WTC11 (cell line): ENCODE data around the gene RABGAP1. TPM values are rescaled to one million over a fixed set of nuclear protein-coding genes. Genes with fewer than 3 reads are reported as not detected.

ENCODE experiments used
- ATAC-seq: fragments of 200-7000 bp; cut with Tn5 transposase; 2 replicates; pipeline ENCODE4 v1.10.0; 2021; ENCODE audit warnings: mild to moderate bottlenecking, moderate library complexity
- CTCF ChIA-PET: fragments of 300-600 bp; sonication (Branson Sonifier 250); formaldehyde crosslinking; loops from one replicate; lab custom pipeline; 2021; ENCODE audit warnings: antibody characterized with exemption; lab: Charles Lee
- POLR2A ChIA-PET: fragments of 350-600 bp; sonication (Branson Sonifier 250); formaldehyde crosslinking; loops from one replicate; lab custom pipeline; 2021; ENCODE audit warnings: antibody characterized with exemption; lab: Charles Lee
- DNase-seq: peaks from one replicate; pipeline ENCODE4 v3.0.0; 2021; ENCODE audit warnings: low spot score
- H3K27ac Mint-ChIP-seq: 2 replicates; pipeline ENCODE4 v1.8.0; 2021; ENCODE audit warnings: mixed read lengths
- H3K27me3 Mint-ChIP-seq: 2 replicates; pipeline ENCODE4 v1.8.0; 2021; ENCODE audit warnings: low read depth, mild to moderate bottlenecking, moderate library complexity, mixed read lengths
- H3K36me3 Mint-ChIP-seq: 2 replicates; pipeline ENCODE4 v1.8.0; 2021; ENCODE audit warnings: mixed read lengths
- H3K4me1 Mint-ChIP-seq: 2 replicates; pipeline ENCODE4 v1.8.0; 2022; ENCODE audit warnings: mixed read lengths
- H3K4me3 Mint-ChIP-seq: 2 replicates; pipeline ENCODE4 v1.8.0; 2021; ENCODE audit warnings: mild to moderate bottlenecking, moderate library complexity, mixed read lengths
- H3K9me3 Mint-ChIP-seq: 2 replicates; pipeline ENCODE4 v1.8.0; 2021; ENCODE audit warnings: mixed read lengths
- AR ChIP-seq: fragments of 250-450 bp; sonication (Bioruptor Pico); IDR thresholded peaks from 2 replicates; pipeline ENCODE4 v1.9.0; 2021; ENCODE audit warnings: mild to moderate bottlenecking
- ATF6 ChIP-seq: sonication (generic); formaldehyde crosslinking; IDR thresholded peaks from 2 replicates; pipeline ENCODE4 v1.8.1; 2023; ENCODE audit warnings: mild to moderate bottlenecking, missing genetic modification reagents
- CREB1 ChIP-seq: sonication (generic); formaldehyde crosslinking; IDR thresholded peaks from 2 replicates; pipeline ENCODE4 v1.8.0; 2023; ENCODE audit warnings: mild to moderate bottlenecking, missing genetic modification reagents
- E2F4 ChIP-seq: sonication (generic); formaldehyde crosslinking; IDR thresholded peaks from 2 replicates; pipeline ENCODE4 v1.8.1; 2022; ENCODE audit warnings: low read depth, mild to moderate bottlenecking, moderate library complexity, missing genetic modification reagents, borderline replicate concordance
- ETV6 ChIP-seq: sonication (generic); formaldehyde crosslinking; IDR thresholded peaks from 2 replicates; pipeline ENCODE4 v1.8.1; 2022; ENCODE audit warnings: mild to moderate bottlenecking, missing genetic modification reagents
- GABPB1 ChIP-seq: sonication (generic); formaldehyde crosslinking; IDR thresholded peaks from 2 replicates; pipeline ENCODE4 v1.8.1; 2023; ENCODE audit warnings: mild to moderate bottlenecking, missing genetic modification reagents
- HMGA2 ChIP-seq: fragments of 250-450 bp; sonication (Bioruptor Pico); IDR thresholded peaks from 2 replicates; pipeline ENCODE4 v1.4.0; 2021; ENCODE audit warnings: mild to moderate bottlenecking, moderate library complexity
- JUN ChIP-seq: sonication (generic); formaldehyde crosslinking; IDR thresholded peaks from 2 replicates; pipeline ENCODE4 v1.8.0; 2023; ENCODE audit warnings: mild to moderate bottlenecking, missing genetic modification reagents
- NFE2L1 ChIP-seq: sonication (generic); formaldehyde crosslinking; IDR thresholded peaks from 2 replicates; pipeline ENCODE4 v1.8.1; 2023; ENCODE audit warnings: missing genetic modification reagents
- OVOL2 ChIP-seq: fragments of 250-450 bp; sonication (Bioruptor Pico); IDR thresholded peaks from 2 replicates; pipeline ENCODE4 v1.9.0; 2021; ENCODE audit warnings: mild to moderate bottlenecking, borderline replicate concordance
- RORB ChIP-seq: fragments of 250-450 bp; sonication (Bioruptor Pico); IDR thresholded peaks from 2 replicates; pipeline ENCODE4 v1.9.0; 2021; ENCODE audit warnings: mild to moderate bottlenecking
- TEAD1 ChIP-seq: sonication (generic); formaldehyde crosslinking; IDR thresholded peaks from 2 replicates; pipeline ENCODE4 v1.8.0; 2022; ENCODE audit warnings: mild to moderate bottlenecking, missing genetic modification reagents
- ZNF138 ChIP-seq: sonication (generic); formaldehyde crosslinking; conservative IDR thresholded peaks from 2 replicates; pipeline ENCODE4 v1.8.1; 2022; ENCODE audit warnings: mild to moderate bottlenecking, moderate library complexity, missing genetic modification reagents
- ZNF263 ChIP-seq: sonication (generic); formaldehyde crosslinking; IDR thresholded peaks from 2 replicates; pipeline ENCODE4 v1.8.1; 2022; ENCODE audit warnings: low read depth, mild to moderate bottlenecking, moderate library complexity, missing genetic modification reagents
- ZNF416 ChIP-seq: fragments of 250-450 bp; sonication (Bioruptor Pico); IDR thresholded peaks from 2 replicates; pipeline ENCODE4 v1.9.0; 2021; ENCODE audit warnings: mild to moderate bottlenecking, inconsistent platforms
- ZNF512 ChIP-seq: sonication (generic); formaldehyde crosslinking; IDR thresholded peaks from 2 replicates; pipeline ENCODE4 v1.8.1; 2022; ENCODE audit warnings: missing genetic modification reagents, borderline replicate concordance
- total RNA-seq: library from RNA; stranded (reverse); gene quantifications from 3 replicates; pipeline ENCODE4 v1.2.3, GENCODE V29; 2021
- TF ChIP-seq, protein P1 (sequence below): fragments of 250-450 bp; sonication (Bioruptor Pico); conservative IDR thresholded peaks from 2 replicates; pipeline ENCODE4 v1.9.0; 2021; ENCODE audit warnings: mild to moderate bottlenecking

RABGAP1 gene
- total RNA-seq, 1 experiment from 2014 or later, result 38.1 TPM

DNA sequence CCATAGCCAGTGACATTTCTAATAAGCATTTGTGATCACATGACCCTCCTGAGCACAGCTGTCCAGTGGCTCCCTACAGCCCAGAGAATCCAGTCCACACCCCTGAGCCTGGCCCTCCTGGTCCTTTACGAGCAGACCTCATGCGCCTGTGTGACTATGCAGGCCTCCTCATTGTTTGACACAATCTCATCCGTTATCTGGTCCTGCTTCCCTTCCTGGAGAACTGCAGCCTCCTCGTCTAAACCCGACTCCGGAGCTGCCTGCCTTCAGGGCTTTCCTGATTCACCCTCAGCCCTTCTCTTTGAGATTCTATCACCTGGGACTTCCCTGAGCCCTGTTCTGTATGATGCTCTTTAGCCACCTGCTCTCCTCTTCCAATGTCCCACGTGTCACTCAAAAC, 172.4 kb downstream of the RABGAP1 start (continued):
- no peak for TF ChIP-seq AR
- no peak for TF ChIP-seq ETV6 (CRISPR knock-in tag)
- TF ChIP-seq ATF6 (CRISPR knock-in tag), result no peak
- TF ChIP-seq OVOL2, result no peak
- TF ChIP-seq JUN (CRISPR knock-in tag), result no peak
- no peak for TF ChIP-seq ZNF138
- TF ChIP-seq NFE2L1 (CRISPR knock-in tag), result no peak

DNA sequence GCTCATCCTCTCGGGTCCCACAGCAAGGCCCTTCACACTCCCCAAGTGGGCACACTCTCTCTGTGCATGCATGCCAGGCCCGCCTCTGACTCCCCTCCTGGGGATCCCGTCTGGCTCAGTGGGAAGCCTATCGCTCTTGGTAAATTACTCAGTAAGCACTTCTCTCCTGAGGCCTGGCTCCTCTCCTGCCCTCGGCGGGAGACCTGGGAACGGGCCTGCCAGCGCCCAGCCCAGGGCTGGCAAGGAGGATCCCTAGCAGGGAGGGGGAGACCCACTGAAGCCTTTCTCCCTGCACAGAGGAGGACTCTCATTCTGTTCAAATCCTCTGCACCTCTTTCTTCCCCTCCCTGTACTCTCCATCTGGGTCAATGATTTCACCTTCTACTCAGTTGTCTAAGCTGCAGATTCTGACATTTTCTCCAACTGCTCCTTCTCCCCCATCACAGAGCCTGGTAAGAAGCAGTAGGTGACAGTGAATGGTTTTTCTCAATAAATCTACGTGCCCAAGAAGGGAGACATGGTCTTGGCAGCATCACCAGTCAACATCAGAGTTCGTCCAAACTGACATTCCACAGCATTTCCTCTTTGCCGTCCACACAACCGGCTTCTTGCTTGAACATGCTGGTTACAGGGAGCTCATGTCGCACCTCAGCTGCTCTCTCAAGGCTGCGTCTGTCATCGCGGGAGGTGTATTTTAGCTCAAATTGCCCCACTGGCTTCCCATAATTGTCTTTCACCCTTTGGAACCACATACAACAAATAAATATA, 174.5 kb downstream of the RABGAP1 start:
- POLR2A ChIA-PET, result no interaction called here
- peaks cover 14% of the 10 kb centered on the region for H3K36me3 Mint-ChIP-seq
- H3K27ac Mint-ChIP-seq, result peak overlapping the region; percentile 43; the same call in 1 of the 2 replicates

DNA sequence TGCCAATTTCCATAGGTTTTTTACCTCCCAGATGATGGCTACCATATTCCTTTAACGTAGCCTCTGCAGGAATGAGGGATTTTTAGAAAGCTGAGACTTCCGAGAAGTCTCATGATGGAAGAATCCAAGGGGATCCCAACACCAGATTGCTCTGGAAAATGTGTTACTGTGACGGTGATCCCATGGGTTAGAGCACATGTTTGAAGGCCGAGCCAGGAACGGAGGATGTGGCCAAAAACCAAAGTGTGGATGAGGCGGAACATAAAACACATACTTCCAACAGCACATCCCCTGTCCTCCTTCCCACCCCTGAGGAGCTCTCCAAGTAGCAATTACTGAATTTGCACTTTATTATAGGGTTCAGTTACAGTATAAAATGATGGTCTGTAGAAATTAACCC, 175.2 kb downstream of the RABGAP1 start:
- no peaks in the 10 kb centered on the region for H3K9me3 Mint-ChIP-seq
- no peak for DNase-seq
- H3K4me3 Mint-ChIP-seq, result no peak overlapping the region
- no peaks in the 10 kb centered on the region for H3K27me3 Mint-ChIP-seq
- H3K27ac Mint-ChIP-seq, result no peak overlapping the region
- peaks cover 14% of the 10 kb centered on the region for H3K36me3 Mint-ChIP-seq
- peaks cover 31% of the 10 kb centered on the region for H3K4me1 Mint-ChIP-seq
- no peak for ATAC-seq
- ChIA-PET CTCF (interaction anchor here (1.0 kb wide), 1 partner anchor 234 kb away, joined by 6 read pairs; no protein-coding TSS in a partner anchor), POLR2A (no interaction called here)
- no peak for TF ChIP-seq CREB1 (CRISPR knock-in tag)
- no peak for TF ChIP-seq ZNF138
- TF ChIP-seq HMGA2 (CRISPR knock-in tag), result no peak
- no peak for TF ChIP-seq ZNF512 (CRISPR knock-in tag)
- no peak for TF ChIP-seq GABPB1 (CRISPR knock-in tag)
- no peak for TF ChIP-seq ZNF263 (CRISPR knock-in tag)
- no peak for TF ChIP-seq E2F4 (CRISPR knock-in tag)
- no peak for TF ChIP-seq ATF6 (CRISPR knock-in tag)

More for the DNA sequence above, 174.5 kb downstream of the RABGAP1 start:
- CTCF ChIA-PET, result interaction anchor here (1.0 kb wide), 1 partner anchor 234 kb away, joined by 6 read pairs; no protein-coding TSS in a partner anchor
- no peak for TF ChIP-seq TEAD1 (CRISPR knock-in tag)
- no peak for TF ChIP-seq RORB
- TF ChIP-seq, protein P1, sequence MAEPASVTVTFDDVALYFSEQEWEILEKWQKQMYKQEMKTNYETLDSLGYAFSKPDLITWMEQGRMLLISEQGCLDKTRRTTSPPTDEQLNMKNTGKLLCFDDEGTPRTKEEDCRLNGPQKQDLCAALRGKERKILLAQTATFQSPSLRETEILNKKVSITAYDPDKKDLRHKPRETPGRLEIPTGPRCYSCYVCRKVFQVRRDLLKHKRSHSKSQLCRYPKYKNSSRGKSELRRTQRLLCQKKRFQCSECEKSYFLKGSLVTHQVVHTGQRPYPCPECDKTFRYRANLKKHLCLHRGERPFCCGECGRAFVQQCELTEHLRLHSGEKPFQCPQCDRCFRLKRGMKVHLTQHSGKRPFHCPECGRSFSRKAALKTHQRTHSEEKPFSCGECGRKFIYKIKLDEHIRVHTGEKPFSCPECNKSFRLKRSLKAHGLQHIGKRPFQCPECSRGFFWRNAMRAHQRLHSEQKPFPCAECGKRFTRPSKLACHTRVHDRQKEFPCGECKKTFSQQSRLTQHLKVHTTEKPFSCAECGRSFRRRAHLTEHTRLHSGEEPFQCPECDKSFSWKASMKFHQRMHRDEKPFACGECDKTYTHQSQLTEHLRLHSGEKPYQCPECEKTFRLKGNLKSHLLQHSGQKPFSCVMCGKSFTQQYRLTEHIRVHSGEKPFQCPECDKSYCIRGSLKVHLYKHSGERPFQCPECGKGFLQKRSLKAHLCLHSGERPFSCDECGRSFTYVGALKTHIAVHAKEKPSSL (CRISPR knock-in tag), result no peak
- no peak for TF ChIP-seq ZNF138
- no peak for TF ChIP-seq ZNF416 (CRISPR knock-in tag)
- DNase-seq (no peak), ATAC-seq (no peak)
- Mint-ChIP-seq H3K27me3 (no peaks in the 10 kb centered on the region), H3K4me1 (peaks cover 31% of the 10 kb centered on the region), H3K9me3 (no peaks in the 10 kb centered on the region), H3K4me3 (no peak overlapping the region)
